Fibroblast of lung (primary cell): Measurements from ENCODE around the gene STOML1.

Experiments
- CTCF ChIP-seq, 2 donors: IDR thresholded peaks in 1 of 2; conservative IDR thresholded peaks in 1 of 2; 1 replicate in 1 of 2; 2 replicates in 1 of 2; pipeline ENCODE4 v1.5.1; 2011 to 2012; ENCODE audit warnings: low read length in 2 of 2, control low read depth in 1 of 2, inconsistent platforms in 1 of 2, low read depth in 1 of 2, mild to moderate bottlenecking in 1 of 2
- EZH2 ChIP-seq: IDR thresholded peaks from 2 replicates; pipeline ENCODE4 v1.5.1; 2012; ENCODE audit warnings: low read length, control low read depth, mild to moderate bottlenecking; ENCODE audit errors: missing control alignments

- TF ChIP-seq CTCF (conservative IDR thresholded peaks at IDR 0.05 in 1 of 2, IDR thresholded peaks at IDR 0.05 in 1 of 2; ENCODE audit: low read depth in 1 of 2, low read length in 2 of 2) (no peak), EZH2 (no peak)
Measured at GRCh38 chr15:73978896-73979295, 13.2 kb downstream of the STOML1 start.
